SK-MEL-5 (cell line): ENCODE results near the gene SCML1. TPM values are rescaled to one million over a fixed set of nuclear protein-coding genes. Genes with fewer than 3 reads are reported as not detected.

Source experiments
- DNase-seq: peaks from one replicate; pipeline ENCODE4 v3.0.0-alpha.2; 2016; ENCODE audit warnings: low read depth, low spot score
- in situ Hi-C: cut with HindIII; loops from 2 replicates; pipeline ENCODE4 v1.10.0; 2016; ENCODE audit warnings: low sequenced_read_pairs, high pct_unique_total_duplicates, low pct_unique_long_range_greater_than_20kb
- polyA plus RNA-seq, 2 experiments: library from polyadenylated mRNA; depleted of rRNA; stranded (reverse); fragments of >200 nt; gene quantifications; 2 replicates each; pipeline ENCODE4 v1.2.3, GENCODE V29; 2015
- total RNA-seq: library from RNA; depleted of rRNA; stranded (reverse); fragments of >200 nt; shearing (Covaris generic); gene quantifications from 2 replicates; pipeline ENCODE4 v1.2.3, GENCODE V29; 2014; rRNA removed

The SCML1 gene, protein sequence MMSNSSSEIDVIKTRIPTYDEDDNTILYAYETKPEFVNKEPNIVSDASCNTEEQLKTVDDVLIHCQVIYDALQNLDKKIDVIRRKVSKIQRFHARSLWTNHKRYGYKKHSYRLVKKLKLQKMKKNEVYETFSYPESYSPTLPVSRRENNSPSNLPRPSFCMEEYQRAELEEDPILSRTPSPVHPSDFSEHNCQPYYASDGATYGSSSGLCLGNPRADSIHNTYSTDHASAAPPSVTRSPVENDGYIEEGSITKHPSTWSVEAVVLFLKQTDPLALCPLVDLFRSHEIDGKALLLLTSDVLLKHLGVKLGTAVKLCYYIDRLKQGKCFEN
- 5.6 and 6.0 TPM in 2 replicates for total RNA-seq
- 5.1 and 9.0 TPM in 2 replicates for polyA plus RNA-seq (2015; cell fraction: cytosol; rRNA removed)
- polyA plus RNA-seq (2015; cell fraction: nucleus; rRNA removed) = 47.2 and 48.5 TPM in 2 replicates

DNA sequence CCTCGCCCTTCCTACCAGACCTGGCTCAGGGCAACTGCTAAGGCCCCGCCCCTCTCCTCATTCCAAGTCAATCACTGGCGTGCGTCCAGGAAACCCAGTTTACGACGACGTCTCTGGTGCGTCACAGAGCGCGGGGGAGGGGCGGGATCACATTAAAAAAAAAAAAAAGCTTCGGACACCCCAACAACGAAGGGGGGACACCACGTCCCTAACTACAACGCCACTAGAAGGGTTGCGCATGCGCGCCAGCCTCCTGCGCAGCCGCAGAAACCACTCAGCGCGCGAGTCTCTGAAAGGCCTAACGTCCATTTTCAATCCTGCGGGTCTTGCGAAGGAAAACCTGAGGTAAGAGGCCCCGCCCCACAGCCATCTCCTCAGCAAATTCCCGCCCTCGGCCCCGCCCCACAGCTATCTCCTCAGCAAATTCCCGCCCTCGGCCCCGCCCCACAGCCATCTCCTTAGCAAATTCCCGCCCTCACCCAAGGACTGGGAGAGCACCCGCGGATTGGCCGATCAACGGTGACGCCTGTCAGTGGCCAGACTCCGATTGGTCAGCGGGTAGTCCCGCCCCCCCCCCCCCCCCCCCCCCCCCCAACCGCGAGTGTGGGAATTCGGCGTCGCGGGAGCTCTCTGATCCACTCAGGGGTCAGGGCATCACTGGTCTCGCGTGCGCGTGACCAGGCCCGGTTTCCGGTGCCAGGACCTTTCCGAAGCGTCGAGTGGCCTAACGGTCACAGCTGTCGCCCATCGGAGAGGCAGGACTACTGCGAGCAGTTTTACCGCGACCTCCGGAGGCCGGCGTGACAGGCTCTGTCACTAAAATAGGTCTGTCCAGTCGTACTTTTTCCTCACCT lies at the start of gene SCML1:
Gene SCML1 (plus strand): TSS at position 638 of the 854 bp plus-strand sequence. CDS start 6,694 bp downstream, outside the sequence.
- in situ Hi-C loops = no loop called here

DNA sequence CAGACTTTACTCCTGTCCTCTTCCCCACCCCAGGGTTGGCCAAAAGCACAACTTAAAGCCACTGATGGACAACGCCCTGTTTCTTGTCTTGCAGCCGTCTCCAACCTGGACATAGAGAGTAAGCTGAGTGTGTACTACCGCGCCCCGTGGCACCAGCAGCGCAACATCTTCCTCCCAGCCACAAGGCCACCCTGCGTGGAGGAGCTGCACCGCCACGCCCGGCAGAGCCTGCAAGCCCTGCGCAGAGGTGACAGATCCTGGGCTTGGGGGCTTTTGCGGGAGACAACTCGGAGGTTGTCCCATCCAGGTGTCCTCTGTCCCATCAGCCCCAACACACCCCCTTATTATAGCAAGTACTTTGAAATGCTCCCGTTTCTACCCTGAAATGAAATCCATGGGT lies 49.6 kb upstream of the SCML1 start:
- in situ Hi-C loops = no loop called here
- DNase-seq = no peak

More for the DNA sequence above, at the start of gene SCML1:
- peak; percentile 93 for DNase-seq

DNA sequence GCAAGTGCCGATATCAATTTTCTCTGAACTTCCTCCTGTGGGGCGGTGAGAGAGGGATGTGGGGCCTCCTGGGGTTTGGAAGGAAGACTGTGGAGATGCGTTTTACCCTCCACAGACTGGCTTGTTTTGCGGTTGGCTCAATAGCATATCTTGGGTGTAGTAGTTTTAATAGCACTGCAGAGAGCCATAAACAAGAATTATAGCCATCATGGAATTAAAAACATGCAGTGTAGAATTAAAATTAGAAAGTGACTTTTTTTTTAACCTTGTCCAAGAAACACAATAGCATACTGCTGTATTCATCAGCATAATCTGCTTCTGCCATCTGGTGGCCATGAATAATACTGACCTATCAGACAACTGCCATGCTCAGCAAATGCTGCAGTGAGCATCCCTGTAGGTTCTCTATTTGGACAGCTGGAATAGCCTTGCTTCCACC lies 47.3 kb upstream of the SCML1 start:
- in situ Hi-C loops = no loop called here
- peak; percentile 67 for DNase-seq

DNA sequence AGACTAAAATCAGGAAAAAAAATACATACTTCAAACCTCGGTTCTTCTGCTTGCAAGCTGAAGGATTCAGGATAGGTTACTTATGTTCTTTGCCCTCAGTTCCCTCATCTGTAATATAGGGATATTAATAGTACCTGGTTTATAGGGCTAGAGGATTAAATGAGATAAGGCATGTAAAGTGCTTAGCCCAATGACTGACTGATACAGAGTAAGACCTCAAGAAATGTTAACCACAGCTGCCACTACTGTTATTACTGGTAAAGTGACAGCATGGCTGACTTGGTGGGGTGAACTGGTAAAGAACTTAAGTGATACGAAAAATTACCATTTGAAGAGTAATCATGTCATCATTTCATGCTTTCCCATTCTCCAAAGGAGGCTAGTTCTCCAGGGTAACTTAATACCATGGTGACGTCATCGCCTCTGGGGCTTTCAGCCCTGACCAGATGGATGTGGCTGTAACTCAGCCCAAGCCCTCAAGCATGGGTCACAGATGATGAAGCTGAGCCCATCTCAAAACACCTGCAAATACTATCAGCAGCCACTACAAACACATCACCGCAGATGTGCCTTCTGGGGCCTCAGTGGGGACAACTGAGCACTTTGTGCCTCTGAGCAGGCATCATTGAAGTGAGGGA lies 44.5 kb upstream of the SCML1 start:
- in situ Hi-C loops = no loop called here
- DNase-seq = peak; percentile 4

DNA sequence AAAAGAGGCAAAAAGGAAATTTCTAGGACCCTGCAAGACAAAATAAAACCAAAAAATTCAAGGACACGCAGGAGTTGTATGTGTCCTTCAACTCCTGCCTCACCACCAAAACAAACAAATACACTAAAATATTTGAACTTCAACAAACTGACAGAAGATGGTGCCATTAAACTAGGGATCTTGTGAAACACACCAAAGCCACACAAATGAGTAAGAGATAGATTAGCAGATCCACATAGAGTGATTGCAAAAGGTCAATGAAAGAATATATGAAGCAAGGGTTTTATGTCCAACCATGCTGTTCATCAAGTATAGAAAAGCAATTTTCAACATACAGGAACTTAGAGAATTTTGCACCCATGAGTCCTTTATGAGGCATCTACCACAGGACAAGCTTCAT lies 40.1 kb upstream of the SCML1 start:
- peak; percentile 18 for DNase-seq
- in situ Hi-C loops = no loop called here

DNA sequence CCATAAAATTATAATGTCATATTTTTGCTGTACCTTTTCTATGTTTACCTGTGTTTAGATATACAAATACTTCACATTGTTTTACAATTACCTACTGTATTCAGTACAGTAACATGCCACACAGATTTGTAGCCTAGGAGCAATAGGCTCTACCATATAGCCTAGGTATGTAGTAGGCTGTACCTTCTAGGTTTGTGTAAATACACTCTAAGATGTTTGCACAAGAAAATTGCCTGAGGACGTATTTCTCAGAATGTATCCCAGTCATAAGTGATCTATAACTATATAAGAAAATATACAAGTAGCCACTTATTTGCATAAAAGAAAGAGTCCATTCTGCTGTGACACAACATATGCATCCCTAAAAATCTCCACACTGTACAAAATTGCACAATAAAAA lies 36.3 kb upstream of the SCML1 start:
- in situ Hi-C loops = no loop called here
- DNase-seq = no peak

DNA sequence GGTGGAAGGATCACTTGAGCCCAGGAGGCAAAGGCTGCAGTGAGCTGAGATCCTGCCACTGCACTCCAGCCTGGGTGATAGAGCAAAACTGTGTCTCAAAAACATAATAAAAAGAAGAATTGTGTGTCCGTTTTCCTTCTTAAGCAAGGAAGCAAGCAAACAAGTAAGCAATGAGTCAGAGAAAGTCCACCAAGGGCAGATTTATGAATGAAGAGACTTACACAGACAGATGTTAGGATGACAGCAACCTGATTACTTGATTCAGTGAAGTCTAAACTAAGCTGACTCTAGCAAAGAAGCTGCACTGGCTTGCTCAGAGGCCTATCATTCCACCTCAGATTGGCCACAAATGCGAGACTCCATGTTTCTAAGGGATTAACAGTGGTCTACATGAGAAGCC lies 34.1 kb upstream of the SCML1 start:
- in situ Hi-C loops = no loop called here
- DNase-seq = no peak

DNA sequence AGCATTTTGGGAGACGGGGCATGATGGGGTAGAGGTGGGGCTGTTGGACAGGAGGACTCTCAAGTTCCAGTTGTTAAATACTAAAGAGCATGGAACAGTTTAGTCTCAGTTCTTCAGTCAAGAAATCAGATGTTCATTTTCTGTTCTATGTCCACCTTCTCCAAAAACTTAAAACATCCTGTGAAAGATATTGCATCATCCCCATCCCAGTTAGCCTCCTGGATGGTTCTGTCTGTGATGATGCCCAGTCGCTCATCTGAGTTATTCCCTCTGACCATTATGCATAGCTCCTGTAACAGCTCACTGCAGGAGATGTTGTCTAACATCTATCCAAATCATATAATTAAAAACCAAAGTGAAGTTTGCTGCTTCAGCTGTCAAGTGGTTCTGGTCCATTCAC lies 32.1 kb upstream of the SCML1 start:
- DNase-seq = no peak
- in situ Hi-C loops = no loop called here

DNA sequence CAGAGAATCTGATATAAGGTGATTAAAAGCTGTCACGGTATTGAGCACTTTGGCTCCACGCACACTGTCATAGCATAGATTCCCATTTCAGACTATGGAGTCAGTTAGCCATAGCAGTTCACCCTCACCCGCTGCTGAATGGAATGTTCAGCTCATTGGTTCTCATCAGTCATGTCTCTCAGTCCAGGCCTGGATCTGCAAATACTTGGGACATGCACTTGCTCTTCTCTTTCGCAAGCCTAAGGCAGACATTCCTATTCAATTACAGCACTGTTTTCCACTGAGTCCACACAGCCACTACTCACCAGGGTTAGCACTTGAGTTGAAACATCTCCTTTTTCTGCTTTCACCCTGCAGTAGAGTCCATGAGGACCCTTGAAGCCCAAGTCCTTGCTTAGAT lies 30.6 kb upstream of the SCML1 start:
- DNase-seq = no peak
- in situ Hi-C loops = no loop called here

DNA sequence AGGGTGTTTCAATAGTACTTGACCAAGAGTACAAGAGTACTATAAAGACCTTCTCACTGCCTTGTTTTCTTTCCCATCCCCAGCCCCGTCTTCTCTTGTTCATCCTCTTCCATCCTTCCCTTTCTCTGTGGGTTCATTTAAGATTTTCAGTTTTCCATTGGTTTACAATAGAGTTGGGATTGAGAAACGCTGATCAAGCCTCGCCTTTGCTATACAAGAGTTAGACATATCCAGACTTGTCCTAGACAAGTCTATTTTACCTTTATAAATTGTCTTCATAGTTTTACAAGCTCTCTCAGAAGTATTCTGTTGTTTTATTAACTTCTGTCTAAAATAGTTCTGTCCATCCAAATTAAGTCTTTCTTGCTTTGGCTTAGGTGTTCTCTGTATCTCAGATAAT lies 29.6 kb upstream of the SCML1 start:
- in situ Hi-C loops = no loop called here
- DNase-seq = no peak

DNA sequence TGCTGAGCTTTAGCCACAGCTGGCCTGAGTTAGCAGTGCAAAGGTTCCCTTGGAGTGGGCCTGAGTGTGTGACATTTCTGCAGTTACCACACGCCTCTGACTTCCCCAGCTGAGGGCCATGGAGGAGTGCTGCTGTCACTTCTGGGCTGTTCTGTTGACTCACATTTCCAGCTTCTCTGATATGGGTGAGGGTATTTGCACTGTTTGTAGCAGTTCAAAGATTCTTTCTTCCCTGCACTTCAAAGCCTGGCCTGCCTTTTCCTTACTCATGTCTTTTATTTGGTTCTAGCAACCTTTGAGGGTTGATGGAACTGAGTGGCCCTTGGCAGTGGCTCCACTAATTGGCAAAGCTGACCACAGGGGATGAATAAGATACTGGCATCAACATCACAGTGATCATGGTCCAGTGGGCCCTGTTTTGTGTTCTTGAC lies 26.4 kb upstream of the SCML1 start:
- in situ Hi-C loops = no loop called here
- no peak for DNase-seq

DNA sequence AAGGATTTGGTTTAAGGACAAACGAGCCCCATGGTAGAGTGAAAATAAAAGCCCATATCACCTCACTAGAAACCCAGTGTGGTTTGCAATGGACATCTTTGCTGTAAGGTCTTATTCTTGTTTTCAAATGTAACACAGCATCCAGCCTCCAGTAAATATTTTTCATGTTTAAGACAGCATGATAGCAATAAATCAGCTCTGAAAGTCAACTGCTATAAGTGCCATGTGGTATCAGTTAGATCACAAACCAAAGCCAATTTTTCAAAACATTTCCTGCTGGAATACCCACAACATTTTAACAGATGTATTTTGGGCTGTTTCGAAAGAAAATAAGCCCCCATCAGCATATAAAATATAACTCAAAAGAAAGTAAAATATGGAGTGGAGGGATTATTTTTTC lies 24.0 kb upstream of the SCML1 start:
- no peak for DNase-seq
- in situ Hi-C loops = no loop called here

DNA sequence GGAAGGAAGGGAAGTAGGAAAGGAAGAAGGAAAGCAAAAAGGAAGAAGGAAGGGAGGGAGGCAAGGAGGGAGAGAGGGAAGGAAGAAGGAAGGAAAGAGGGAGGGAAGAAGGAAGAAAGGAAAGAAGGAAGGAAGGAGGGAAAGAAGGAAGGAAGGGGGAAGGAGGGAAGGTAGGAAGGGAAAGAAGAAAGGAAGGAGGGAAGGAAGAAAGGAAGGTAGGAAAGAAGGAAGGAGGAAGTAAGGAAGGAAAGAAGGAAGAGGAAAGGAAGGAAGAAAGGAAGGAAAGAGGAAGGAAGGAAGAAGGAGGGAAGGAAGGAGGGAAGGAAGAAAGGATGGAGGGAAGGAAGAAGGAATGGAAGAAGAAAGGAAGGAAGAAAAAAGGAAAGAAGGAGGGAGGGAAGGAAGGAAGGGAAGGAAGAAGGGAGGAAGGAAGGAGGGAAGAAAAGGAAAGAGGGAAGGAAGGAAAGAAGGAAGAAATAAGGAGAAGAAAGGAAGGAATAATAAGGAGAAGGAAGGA lies 18.6 kb upstream of the SCML1 start:
- in situ Hi-C loops = no loop called here
- DNase-seq = no peak

DNA sequence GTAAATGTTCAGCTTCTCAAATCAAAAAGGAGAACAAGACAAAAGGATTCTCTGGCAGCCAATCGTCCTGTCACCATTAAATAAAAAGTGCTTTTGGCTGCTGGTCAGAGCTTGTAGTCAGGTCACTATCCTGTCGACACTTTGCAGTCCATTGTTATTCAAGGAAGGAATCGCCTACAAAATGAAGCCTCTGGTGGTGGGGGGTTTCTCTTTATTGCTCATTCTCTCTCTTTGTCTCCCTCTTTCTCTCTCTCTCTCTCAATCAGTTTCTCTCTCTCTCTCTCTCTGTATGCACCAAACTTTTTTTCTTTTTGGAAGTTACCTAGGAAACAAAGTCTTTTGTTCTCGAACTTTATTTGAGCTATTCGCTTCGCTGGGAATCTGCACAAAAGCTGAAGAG lies 17.6 kb upstream of the SCML1 start:
- DNase-seq = no peak
- in situ Hi-C loops = no loop called here

DNA sequence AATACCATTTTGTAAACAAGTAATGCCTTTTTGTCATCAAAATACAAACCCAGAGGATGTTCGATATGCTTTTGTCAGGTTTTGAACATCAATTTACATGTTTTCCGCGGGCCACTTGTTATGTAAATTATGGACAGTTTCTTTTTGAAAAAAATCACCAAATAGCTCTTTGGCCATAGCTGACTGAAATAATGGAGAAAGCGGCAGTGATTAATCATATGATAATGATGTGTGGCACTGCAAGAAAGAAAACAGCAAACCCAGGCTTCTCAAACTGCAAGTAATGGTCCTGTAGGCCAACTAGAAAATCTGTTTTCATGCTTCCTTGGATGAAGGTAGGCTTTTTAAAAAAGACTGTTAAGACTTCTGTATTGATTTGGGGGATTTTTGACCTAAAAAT lies 15.6 kb upstream of the SCML1 start:
- in situ Hi-C loops = no loop called here
- DNase-seq = no peak

DNA sequence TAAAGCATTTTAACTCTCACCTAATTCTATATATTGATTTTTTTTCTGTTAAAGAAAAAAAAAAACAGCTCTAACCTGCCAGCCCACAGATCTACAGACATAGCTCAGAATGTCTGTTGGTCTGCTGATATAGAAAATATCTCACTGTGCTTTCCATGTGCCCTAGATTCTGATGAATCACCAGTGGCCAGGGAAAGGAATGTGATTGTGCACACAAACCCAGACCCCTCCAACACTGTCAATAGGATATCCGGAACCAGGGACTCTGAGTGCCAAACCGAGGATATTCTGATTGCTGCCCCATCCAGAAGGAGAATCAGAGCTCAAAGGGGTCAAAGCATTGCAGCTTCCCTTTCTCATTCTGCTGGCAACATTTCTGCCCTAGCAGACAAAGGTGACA lies 12.1 kb upstream of the SCML1 start:
- in situ Hi-C loops = no loop called here

DNA sequence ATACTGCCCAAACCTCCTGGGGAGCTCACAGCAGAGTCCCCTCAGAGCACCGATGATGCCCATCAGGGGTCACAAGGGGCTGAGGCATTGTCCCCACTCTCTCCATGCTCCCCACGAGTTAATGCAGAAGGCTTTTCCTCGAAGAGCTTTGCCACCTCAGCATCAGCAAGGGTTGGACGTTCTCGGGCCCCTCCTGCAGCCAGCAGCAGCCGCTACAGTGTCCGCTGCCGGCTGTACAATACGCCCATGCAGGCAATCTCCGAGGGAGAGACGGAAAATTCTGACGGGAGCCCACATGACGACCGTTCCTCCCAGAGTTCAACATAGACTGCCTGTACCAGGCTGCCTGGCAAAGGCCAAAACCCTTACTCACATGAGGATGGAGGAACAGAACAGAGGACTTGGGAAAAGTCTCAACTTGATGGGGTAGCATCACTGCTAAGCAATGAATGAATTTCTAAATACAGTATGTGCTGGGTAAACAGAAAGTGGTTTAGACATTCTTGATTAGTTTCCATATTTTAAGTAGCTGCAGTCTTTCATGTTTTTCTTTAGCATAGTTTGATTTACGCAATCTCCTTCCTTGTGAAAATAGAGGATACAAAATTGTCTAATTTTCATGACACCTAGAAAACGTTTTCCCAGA lies 5.0 kb upstream of the SCML1 start:
- DNase-seq = no peak
- in situ Hi-C loops = no loop called here

More for the DNA sequence above, 12.1 kb upstream of the SCML1 start:
- no peak for DNase-seq
